Activated gamma-delta T cell treated with Interleukin-2 at 50 U/mL for 16 hours (primary cell): ENCODE results near the gene PLEKHM3.
"Not testable (repeated sequence)": the region's sequence is repeated elsewhere in the genome, so short reads cannot be mapped to it uniquely, and the experiment has no call there.

Source experiments
- DNase-seq: peaks from one replicate; pipeline ENCODE4 v3.0.0-alpha.2; 2020

Gene PLEKHM3

DNA sequence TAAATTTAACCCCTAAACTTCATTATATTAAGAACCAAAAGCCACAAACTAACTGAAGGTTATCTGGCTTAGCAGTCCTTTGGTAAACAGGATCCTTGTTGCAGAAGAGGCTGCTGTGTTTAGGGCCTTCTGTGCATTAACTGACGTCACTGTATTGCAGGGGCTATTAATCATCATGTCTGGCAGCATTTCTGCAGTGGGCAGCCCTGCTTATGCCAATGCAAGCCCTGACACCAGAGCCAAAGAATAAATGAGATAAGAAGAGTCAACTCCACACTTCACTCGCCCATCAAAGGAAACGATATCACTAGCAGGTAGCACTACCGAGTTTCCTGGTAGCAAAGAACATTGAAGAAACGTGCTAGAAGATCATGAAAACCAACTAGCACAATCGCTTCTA, 110.6 kb downstream of the PLEKHM3 start:
- no peak for DNase-seq

GRCh38 chr2:207913772-207914358, 111.5 kb downstream of the PLEKHM3 start:
- no peak for DNase-seq

DNA sequence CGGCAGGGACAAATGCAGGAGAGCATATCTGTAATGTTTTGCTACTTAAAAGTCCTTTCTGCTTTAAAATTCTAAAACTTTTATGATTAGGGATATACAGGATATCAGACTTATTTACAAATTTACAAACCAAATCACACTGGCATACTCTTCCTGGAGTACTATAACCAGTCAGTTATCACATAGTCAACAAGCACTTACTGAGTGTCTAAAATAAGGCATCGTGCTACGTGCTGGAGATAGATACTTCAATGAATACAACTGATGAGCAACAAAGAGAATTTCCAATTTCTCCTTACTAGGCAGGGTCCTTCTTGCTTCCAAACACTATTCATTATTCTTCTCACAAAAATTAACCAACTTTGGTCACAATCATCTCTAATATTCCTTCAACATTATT, 113.5 kb downstream of the PLEKHM3 start:
- no peak for DNase-seq

- DNase-seq = no peak
Observed at GRCh38 chr2:207911215-207911614, 114.1 kb downstream of the PLEKHM3 start.

DNA sequence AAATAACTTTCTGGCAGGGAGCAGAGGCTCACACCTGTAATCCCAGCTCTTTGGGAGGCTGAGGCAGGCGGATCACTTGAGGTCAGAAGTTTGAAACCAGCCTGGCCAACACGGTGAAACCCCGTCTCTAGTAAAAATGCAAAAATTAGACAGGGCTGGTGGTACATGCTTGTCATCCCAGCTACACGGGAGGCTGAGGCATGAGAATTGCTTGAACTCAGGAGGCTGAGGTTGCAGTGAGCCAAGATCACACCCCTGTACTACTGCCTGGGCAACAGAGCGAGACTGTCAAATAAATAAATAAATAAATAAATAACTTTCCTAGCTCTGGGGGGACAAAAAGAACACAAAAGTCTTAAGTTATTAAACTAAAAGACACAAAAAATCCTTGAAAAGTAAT, 118.8 kb downstream of the PLEKHM3 start:
- DNase-seq = not testable (repeated sequence)

- no peak for DNase-seq
Observed at GRCh38 chr2:207905546-207905945, 119.8 kb downstream of the PLEKHM3 start.

DNA sequence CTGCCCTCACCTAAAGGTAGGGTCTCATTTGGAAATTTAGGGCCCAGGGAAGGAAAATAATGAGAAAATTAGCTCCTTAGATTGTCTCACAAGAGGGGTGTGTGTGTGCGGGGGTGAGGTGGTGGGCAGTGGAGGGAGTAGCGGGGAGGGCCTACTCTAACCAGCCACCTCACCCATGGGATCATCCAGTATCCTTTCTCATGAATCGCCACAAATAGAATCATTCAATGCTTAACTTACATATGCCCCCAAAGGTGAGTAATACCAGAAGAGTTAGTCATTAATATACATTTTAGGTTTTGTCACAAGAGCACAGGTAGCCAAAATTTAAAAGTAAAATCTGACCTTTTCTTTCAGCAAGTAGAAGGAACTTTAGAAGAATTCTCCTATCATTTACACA, 122.1 kb downstream of the PLEKHM3 start:
- DNase-seq = no peak

DNA sequence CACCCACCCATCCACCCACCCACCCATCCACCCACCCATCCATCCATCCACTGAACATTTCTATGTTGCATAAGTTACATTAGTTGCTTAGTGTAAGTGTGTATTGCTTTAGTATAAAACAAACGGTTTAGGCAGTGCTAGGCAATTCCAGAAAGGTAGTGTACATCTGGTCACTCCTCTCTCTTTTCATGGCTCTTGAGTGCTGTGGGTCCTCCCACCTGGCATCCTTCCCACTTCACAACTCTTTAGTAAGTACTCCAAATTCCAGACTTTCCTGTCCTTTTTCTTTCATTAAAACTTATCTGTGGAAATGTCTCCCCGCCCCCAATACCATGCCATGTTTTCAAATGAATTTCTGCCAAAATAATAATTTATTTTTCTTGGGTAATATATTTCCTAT, 122.5 kb downstream of the PLEKHM3 start:
- no peak for DNase-seq

DNA sequence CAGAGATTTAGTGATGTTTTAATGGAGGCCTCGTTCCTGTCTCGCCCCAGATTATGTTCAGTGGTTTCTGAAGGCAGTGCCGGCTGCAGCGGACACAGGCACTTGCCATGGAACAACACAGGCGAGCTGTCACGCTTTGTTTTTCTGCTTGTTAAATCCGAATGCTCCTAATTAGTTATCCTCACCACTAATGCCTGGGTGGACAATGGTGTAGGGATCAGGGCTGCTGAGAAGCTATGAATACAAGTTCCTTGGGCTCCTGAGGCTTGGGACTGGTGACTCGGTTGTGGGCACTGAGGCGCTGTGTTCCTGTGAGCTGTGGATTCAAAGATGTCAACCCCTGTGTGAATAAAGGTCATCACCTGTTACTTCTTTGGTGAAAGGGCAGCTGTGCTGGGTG, 123.5 kb downstream of the PLEKHM3 start:
- no peak for DNase-seq

GRCh38 chr2:207901401-207901800, 123.9 kb downstream of the PLEKHM3 start:
- DNase-seq = no peak

GRCh38 chr2:207898354-207898695, 127.0 kb downstream of the PLEKHM3 start:
- DNase-seq = no peak

DNA sequence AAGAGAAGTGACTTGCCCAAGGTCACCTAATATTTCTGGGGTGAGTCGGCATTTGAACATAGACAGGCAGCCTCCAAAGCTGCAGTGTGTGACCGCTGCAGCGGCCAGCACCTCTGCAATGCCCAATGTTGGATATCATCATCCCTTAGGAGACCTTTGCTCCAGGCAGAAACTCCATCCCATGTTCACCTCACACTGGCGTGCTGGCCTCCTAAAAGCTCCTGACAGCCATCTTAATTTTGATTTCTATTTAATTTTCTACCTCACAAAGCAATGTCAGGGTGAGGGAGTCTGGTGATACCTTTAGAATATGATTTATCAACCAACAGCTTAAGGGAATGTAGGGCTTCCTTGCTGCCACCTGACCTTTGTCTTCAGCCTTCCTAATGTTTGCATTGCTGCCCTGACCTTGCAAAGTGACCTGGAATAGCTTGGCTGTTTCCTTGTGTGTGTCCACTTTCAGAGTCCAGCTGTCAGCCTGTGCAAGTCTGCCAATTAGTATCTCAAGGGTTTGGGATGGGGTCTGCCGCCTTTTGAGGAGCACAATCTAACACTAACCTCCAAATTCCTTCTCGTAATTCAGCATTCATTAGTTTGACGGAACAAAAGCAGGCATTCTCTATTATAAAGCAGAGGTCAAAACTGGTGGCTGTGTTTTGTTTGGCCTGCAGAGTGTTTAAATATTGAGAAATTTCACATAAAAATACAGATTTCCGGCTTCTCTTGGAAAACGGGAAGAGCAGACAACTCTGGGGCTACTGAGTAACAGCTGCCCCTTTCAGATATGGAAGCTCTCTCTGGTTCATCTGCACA, 127.6 kb downstream of the PLEKHM3 start:
- no peak for DNase-seq

GRCh38 chr2:207896525-207897285, 128.6 kb downstream of the PLEKHM3 start:
- no peak for DNase-seq

DNA sequence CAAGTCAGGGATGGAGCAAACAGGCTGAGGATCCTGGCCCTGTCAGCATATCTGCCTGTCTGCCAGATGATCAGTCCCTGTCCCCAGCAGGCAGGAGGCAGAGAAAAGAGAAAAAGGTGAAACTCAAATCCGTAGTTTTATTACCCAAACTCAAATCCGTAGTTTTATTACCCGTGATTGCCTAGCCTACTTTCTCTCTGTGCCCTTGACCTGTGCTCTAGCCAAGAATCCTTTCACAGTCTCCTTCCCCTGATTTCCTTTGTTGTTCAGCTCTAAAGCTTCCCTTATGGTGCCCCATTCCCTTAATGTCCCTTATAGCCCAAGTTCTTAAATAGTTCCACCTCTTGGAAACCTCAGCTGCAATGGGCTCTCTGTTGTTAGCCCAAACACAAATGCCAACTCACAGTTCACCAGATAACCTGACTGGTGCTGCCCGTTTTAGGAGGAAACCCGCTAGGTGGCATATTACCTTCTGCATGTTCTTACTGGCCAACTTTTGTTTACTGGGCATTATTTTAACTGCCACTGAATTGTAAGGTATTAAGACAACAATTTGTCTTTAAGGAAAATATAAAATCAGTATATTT, 130.0 kb downstream of the PLEKHM3 start:
- DNase-seq = no peak

- no peak for DNase-seq
Observed at GRCh38 chr2:207892716-207893402, 132.5 kb downstream of the PLEKHM3 start.

- no peak for DNase-seq
Observed at GRCh38 chr2:207891086-207891844, 134.1 kb downstream of the PLEKHM3 start.

DNA sequence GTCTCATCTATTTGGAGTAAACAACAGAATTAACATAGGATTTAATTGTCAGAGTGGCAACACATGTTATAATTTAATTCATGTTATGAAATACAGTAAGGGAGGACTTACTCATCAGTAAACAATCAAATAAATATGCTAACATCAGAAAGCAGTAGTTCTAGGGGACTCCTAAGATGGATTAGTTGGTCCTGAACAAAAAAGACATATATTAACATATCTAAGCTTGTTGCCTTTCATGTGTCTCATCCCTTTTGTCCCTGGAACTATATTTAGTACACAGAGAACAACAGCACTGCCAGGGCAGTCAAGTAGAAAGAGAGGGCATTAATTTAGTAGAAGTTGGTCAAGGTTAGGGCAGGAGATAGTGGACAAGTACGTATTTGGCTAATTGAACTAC, 137.8 kb downstream of the PLEKHM3 start:
- no peak for DNase-seq

- DNase-seq = no peak
Observed at GRCh38 chr2:207885010-207885409, 140.3 kb downstream of the PLEKHM3 start.

DNA sequence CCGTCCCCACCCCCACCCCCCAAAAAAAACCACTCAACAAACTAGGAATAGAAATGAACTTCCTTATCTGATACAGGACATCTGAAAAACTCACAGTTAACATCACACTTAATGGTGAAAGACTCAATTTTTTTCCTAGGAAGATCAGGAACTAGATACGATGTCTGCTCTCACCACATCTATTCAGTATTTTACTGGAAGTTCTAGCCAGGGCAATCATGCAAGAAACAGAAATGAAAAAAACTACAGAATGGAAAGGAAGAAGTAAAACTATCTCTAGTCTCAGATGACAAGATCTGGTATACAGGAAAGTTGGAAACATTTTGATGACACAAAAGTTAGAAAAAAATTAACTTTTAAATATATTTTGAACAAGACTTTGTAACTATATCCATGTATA, 141.2 kb downstream of the PLEKHM3 start:
- no peak for DNase-seq

DNA sequence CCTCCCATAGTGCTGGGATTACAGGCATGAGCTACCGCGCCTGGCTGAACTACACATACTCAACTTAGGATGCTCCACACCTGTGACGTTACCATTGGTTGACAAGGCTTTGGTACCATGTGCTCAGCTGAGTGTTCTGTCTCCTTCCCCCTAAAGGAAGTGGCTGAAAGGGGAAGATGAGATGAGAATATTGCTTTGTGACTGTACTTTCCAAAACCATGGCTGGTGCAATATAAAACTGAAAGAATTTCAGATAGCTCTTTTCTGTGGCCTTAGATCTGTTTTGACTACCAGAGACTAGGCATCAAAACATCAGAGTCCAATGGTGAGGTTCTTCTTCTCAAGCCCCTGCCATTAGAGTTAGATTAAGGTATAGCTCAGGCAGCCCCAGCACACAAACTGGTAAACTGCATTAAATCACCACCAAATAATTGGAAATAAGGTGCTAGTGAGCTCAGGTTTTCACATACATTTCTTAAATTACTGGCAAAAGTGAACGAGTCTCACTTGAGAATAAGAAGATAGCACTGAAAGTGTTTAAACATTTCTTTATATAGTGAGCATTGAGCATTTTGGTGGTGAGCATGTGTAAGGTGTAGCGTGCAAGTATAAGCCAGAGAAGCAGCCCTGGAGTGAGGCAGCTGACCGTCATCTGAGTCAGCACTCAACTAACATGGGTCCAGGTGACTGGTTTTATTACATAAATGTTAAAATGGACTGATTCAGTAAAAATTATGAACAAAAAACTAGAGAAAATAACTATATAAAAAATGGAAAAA, 142.1 kb downstream of the PLEKHM3 start:
- no peak for DNase-seq

DNA sequence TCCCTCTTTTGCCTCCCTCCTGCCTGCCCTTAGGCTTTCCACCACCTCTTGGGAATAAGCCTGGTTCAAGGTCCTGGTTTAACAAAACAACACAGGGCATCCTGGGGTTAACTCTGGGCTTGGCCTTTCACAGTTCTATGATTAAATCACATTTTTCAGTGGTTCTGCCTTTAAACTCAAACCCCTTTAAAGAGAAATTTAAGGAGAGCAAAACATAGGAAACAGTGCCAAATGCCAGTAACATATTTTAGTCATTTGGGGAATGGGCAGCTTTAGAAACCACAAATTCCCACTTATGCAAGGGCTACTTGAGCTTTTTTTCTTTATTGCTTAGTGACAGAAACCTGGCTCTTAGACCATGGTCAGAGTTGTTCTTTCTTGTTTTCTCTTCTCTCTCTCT, 143.4 kb downstream of the PLEKHM3 start:
- no peak for DNase-seq

DNA sequence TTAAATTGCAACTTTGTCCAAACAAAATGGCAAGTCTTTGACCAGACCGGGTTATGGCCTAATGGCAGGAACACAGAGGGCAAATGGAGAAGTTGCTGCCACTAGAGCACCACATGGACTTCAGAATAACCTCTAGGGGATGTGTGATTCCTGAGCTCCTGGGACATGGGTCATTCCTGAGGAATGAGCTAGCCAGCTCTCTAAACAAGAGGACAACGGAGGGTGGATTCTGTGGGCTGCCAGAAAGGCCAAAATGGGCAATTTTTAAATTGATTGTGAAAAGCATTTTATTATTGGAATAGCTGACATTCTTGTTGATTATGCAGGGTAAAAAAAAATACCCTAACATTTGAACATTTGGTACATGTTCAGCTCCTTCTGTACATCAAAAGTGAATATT, 145.8 kb downstream of the PLEKHM3 start:
- DNase-seq = no peak
